GM10266 (cell line): ENCODE measurements around the gene C11orf98.

Experiments
- DNase-seq: peaks from one replicate; pipeline ENCODE4 v3.0.0; 2012; ENCODE audit errors: extremely low spot score
- CTCF ChIP-seq: IDR thresholded peaks from 2 replicates; pipeline ENCODE4 v1.5.1; 2012; ENCODE audit warnings: mild to moderate bottlenecking, low read depth; ENCODE audit not compliant: control insufficient read depth, insufficient read depth; ENCODE audit errors: missing control alignments

Gene C11orf98

GRCh38 chr11:62648185-62648966 lies 16.6 kb downstream of the C11orf98 start:
- TF ChIP-seq CTCF = no peak
- no peak for DNase-seq

GRCh38 chr11:62647609-62648005 lies 17.4 kb downstream of the C11orf98 start:
- no peak for DNase-seq
- TF ChIP-seq CTCF = no peak

DNA sequence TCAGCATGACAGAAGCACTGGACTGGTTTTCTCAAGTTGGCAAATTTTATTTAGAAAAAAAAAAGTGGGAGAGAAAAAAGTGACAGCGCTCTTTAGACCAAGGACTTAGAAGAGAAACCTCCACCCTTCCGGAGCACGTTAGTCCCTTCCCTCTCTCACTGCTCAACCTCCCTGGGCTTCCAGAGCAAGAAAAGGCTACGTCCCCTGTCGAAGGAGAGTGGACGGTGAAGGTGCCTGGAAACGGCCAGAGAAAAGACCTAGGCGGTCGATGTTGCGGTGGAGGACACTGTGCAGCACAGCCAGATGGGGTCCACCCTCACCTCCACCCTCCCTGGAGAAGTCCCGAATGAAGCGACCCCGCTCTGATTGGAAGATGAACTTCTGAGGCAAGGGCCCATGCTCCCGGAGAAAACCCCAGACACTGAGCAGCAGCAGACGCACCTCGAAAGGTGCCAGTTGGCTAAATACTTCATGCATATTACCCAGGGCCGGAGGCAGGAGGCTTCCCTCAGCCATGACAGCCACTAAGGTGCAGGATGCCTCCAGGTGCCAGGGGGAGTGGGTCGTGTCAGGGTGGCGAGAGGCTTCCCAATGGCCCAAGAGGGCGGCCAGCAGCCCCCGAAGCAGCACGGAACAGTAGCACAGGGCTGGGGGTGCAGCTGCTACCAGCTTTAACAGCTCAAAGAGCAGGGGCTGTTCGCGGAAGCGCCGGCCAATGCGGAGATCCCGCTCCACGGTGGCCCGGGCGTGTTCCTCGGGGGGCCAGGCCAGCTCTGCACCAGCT lies 18.0 kb downstream of the C11orf98 start:
- TF ChIP-seq CTCF = no peak
- DNase-seq = no peak

- no peak for TF ChIP-seq CTCF
These were observed 18.8 kb downstream of the C11orf98 start, which contains the start of gene GANAB for GRCh38 chr11:62645946-62646824. Gene GANAB, minus strand, starts transcription at chr11:62646613. Its CDS starts 14 bp downstream, at chr11:62646599.

DNA sequence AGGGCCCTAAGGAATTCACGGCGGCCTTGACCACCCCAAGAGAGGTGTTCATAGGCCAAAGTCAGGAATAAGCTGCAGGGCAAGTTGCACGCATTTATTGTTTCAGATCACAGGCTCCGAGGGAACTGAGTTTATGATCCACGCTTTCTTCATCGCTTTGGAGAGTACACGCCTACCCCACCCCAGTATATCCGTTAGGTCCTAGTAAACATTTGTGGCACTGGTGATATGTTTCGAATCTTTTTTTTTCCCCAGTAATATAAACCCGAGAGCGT lies 19.4 kb downstream of the C11orf98 start:
- no peak for DNase-seq
- no peak for TF ChIP-seq CTCF

More at GRCh38 chr11:62645946-62646824, 18.8 kb downstream of the C11orf98 start, which contains the start of gene GANAB:
- DNase-seq = peak; percentile 99

- TF ChIP-seq CTCF = no peak
- no peak for DNase-seq
These were observed 20.8 kb downstream of the C11orf98 start for GRCh38 chr11:62644220-62644619.
